NCI-H2029 (cell line): ENCODE measurements around the gene ITSN1.
"Not testable (repeated sequence)": the region's sequence is repeated elsewhere in the genome, so short reads cannot be mapped to it uniquely, and the experiment has no call there.

ENCODE experiments used
- DNase-seq: peaks from one replicate; lab custom pipeline; 2025; lab: John Stamatoyannopoulos, UW

ITSN1 gene

GRCh38 chr21:33682992-33683627 is 40.8 kb downstream of the ITSN1 start:
- no peak for DNase-seq

DNA sequence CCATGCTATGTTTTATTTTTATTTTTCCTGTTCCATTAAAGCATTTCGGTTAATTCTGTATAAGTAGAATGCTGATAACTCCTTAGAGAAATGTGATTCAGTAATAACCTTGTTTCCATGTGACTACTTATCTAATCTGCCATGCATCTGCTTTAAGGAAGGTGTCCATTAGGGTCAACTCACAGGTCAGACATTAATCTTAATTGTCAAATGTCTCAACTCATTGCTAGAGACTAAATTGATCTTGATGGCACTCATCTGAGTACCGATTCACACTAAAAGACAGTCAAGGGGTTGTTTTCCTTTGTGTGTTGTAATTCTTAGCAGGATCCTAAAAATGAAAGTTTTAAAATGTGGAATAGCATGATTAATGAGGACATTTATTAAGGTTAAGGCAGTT is 41.8 kb downstream of the ITSN1 start:
- no peak for DNase-seq

GRCh38 chr21:33684923-33685560 is 42.7 kb downstream of the ITSN1 start:
- DNase-seq: no peak

GRCh38 chr21:33685613-33686197 is 43.4 kb downstream of the ITSN1 start:
- DNase-seq: no peak

- peak; percentile 56 for DNase-seq
Observed at GRCh38 chr21:33686386-33686785, 44.1 kb downstream of the ITSN1 start.

GRCh38 chr21:33687634-33688033 is 45.3 kb downstream of the ITSN1 start:
- DNase-seq: no peak

DNA sequence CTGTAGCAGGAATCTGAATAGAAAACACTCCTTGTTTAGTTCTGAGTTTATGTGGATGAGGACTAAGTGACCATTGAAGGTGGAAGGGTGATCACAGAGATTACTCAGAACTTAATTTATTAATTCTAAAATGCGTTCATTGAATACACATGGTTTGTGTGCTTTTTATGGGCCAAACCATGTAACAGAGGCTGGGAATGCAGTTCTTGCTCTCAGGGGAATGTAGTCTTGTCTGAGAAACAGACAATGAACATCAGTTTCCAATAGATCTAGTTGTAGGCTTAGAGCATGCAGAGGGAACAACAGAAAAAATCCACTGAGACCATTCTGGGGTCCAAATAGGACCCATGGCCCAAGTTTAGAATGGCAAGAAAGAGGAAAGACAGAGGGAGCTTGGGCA is 46.1 kb downstream of the ITSN1 start:
- no peak for DNase-seq

- peak; percentile 19 for DNase-seq
Observed at GRCh38 chr21:33690874-33691273, 48.6 kb downstream of the ITSN1 start.

DNA sequence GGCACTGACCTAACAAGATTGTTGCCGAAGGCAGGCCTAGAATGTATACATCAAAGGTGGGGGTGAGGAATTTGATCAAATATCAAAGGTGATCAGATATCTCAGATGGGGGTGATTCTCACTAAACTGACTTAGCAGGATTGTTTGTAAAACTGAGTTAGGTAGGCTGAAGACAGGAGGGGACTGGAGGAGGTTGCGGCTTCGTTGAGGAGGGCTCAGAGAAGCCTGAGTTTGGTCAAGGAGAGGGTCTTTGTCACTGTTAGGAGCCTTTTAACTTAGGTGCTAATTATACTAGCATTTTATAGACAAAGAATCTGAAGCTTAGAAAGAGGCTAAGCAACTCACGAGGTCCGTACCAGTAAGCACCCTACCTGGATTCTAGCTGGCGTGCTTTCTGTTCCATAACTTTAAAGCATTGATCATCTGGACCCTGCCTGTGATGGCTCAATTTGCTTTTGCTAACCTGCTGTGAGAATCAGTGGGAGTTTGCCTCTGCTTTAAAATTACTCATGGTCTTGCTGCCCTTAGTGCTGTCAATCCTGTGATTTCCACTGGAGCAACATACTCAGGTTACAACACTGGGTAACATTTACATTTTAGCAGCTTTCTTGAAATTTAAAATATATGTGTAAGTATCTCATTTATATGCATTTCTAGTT is 49.8 kb downstream of the ITSN1 start:
- DNase-seq: no peak

DNA sequence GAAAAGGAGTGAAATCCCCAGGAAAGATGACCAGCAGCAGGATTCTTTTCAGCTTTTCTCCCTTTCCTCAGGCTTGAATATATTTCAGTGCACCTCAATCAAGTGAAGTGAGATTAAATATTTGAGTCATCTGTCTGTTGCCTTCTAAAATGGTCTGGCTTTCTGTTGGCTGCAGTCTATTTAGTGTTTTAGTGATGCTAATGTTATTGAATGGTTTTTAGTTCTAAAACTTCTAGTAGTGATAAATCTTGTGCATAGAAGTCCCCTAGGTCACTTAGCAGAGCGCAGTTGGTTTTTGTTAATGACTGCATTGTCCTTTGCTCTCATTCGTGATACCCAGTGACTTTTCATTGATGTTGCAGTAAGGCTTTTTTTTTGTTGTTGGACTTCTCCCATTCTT is 53.5 kb downstream of the ITSN1 start:
- DNase-seq: no peak

- no peak for DNase-seq
Observed at GRCh38 chr21:33696465-33696864, 54.2 kb downstream of the ITSN1 start.

- DNase-seq: no peak
Observed at GRCh38 chr21:33698087-33698860, 56.0 kb downstream of the ITSN1 start.

- DNase-seq: no peak
Observed at GRCh38 chr21:33699277-33699676, 57.0 kb downstream of the ITSN1 start.

GRCh38 chr21:33700491-33700890 is 58.2 kb downstream of the ITSN1 start:
- DNase-seq: no peak

- no peak for DNase-seq
Observed at GRCh38 chr21:33703750-33704606, 61.7 kb downstream of the ITSN1 start.

GRCh38 chr21:33707846-33708245 is 65.5 kb downstream of the ITSN1 start:
- DNase-seq: no peak

GRCh38 chr21:33708874-33709273 is 66.6 kb downstream of the ITSN1 start:
- no peak for DNase-seq

DNA sequence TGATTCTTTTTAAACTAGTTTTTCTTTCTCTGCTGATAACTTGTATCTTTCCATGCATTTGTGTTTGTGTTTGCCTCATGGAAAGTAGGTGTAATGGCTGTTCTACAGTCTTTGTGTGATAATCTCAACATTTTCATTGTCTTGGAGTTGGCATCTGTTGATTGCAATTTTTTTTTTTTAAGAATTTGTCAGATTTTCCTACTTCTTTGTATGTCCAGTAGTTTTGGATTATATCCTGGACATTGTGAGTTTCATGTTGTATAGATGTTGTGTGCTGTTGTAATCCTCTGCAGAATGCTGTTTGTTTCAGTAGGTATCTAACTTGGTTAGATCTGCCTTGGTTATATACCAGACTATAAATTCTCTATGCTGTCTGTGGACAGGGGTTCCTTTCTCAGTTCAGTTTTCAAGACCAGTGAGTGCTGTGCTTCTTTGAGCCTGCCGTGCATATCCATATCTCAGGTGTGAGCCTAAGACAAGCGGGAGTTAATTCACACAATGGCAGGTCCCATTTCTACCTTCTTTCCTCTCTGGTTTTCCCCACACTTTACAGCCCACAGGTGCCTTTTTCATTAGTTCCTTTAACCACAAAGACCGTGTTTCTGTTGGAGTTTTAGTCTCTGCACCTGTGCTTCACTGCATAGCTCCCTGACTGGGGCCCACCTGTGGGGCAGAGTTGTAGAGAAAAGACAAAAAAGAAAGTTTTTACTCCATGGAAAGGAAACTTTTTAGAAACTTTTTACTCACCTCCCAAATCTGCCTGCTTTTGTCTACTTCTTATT is 69.9 kb downstream of the ITSN1 start:
- no peak for DNase-seq

DNA sequence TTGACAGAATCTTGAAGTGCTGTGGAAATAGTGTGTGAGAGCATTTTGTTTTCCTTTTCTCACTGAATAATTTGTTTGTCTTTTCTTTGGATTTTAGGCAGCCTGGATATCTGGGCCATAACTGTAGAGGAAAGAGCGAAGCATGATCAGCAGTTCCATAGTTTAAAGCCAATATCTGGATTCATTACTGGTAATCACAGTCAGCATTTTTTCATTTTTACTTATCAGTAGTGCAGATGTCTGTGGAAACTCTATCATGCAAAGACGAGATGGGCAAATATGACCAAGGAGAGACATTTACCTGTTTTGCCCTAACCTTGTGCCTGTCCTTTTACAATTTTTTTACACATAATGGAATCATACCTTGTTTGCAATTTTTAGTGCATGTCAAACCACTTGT is 78.8 kb downstream of the ITSN1 start:
- DNase-seq: no peak

GRCh38 chr21:33729139-33729538 is 86.8 kb downstream of the ITSN1 start:
- not testable (repeated sequence) for DNase-seq

GRCh38 chr21:33729641-33730040 is 87.3 kb downstream of the ITSN1 start:
- DNase-seq: no peak
